HFFc6 (cell line): Measurements from ENCODE around the gene CRB2. TPM values are rescaled to one million over a fixed set of nuclear protein-coding genes. Genes with fewer than 3 reads are reported as not detected.

ENCODE experiments used
- DNase-seq: peaks from one replicate; pipeline ENCODE4 v3.0.0-alpha.2; 2018
- H3K27ac Mint-ChIP-seq: 2 replicates; pipeline ENCODE4 v1.8.0; 2020; ENCODE audit warnings: mild to moderate bottlenecking, mixed read lengths
- H3K27me3 Mint-ChIP-seq: 2 replicates; pipeline ENCODE4 v1.8.0; 2021; ENCODE audit warnings: mild to moderate bottlenecking, moderate library complexity, mixed read lengths; ENCODE audit not compliant: insufficient read depth
- H3K36me3 Mint-ChIP-seq: 2 replicates; pipeline ENCODE4 v1.8.0; 2021; ENCODE audit warnings: low read depth, mixed read lengths
- H3K4me1 Mint-ChIP-seq: 2 replicates; pipeline ENCODE4 v1.8.0; 2020; ENCODE audit warnings: low read depth, mixed read lengths
- H3K4me3 Mint-ChIP-seq: 2 replicates; pipeline ENCODE4 v1.8.0; 2020; ENCODE audit warnings: mild to moderate bottlenecking, moderate library complexity, mixed read lengths
- H3K9me3 Mint-ChIP-seq: 2 replicates; pipeline ENCODE4 v1.8.0; 2020; ENCODE audit warnings: mild to moderate bottlenecking, mixed read lengths
- CTCF ChIP-seq: fragments of 200-600 bp; sonication (generic); IDR thresholded peaks from 2 replicates; pipeline ENCODE4 v1.5.0; 2021; ENCODE audit warnings: antibody characterized with exemption, mild to moderate bottlenecking
- total RNA-seq, 6 experiments: library from RNA; stranded (reverse); fragmentation: NEBNext Ultra II Directional; extraction: Animal tissue kit (Norgen Biotek cat#: 25700); gene quantifications; 2 replicates in 1 of 6; 3 replicates in 5 of 6; pipeline ENCODE4 v1.2.3, GENCODE V29; 2021

The CRB2 gene
- total RNA-seq, 6 experiments from 2014 or later: not detected

- Mint-ChIP-seq H3K4me3 (no peak overlapping the region; the same call in 1 of the 2 replicates), H3K9me3 (no peaks in the 10 kb centered on the region), H3K36me3 (no peaks in the 10 kb centered on the region), H3K4me1 (peaks cover 6% of the 10 kb centered on the region), H3K27me3 (peaks cover 11% of the 10 kb centered on the region), H3K27ac (no peak overlapping the region)
- TF ChIP-seq CTCF: no peak
- no peak for DNase-seq
Observed at GRCh38 chr9:123364241-123364824, 8.3 kb downstream of the CRB2 start.

DNA sequence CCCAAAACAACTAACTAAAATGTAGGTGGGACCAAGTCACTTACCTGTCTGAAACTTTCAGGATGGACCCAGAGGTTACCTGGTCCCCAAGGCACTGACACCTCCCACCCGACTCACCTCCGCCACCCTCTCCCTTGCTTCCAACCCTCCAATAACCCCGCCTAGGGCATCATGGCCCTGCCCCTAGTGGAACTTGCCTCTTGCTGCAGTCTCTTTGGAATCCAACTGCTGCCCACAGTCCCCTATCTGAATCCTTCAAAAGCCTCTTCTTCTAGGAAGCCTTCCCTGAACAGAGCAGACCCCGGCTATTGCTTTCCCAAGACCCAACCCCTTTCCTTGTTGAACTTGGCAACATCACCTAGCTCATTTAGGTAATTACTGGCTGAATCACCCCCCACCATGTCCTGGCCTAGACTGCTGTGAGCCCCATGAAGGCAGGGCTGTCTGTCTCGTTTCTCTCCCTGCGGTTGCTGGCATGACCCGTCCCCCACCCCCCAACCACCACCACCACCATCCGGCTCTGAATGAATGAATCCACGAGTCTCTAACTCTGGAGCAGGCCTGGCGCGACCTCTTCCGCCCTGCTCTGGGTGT, 9.4 kb downstream of the CRB2 start:
- peaks cover 13% of the 10 kb centered on the region for H3K27me3 Mint-ChIP-seq
- H3K36me3 Mint-ChIP-seq: no peaks in the 10 kb centered on the region
- no peak for DNase-seq
- H3K4me1 Mint-ChIP-seq: peaks cover 6% of the 10 kb centered on the region
- no peak overlapping the region for H3K27ac Mint-ChIP-seq
- H3K4me3 Mint-ChIP-seq: no peak overlapping the region
- peak; percentile 56 for TF ChIP-seq CTCF
- H3K9me3 Mint-ChIP-seq: no peaks in the 10 kb centered on the region

DNA sequence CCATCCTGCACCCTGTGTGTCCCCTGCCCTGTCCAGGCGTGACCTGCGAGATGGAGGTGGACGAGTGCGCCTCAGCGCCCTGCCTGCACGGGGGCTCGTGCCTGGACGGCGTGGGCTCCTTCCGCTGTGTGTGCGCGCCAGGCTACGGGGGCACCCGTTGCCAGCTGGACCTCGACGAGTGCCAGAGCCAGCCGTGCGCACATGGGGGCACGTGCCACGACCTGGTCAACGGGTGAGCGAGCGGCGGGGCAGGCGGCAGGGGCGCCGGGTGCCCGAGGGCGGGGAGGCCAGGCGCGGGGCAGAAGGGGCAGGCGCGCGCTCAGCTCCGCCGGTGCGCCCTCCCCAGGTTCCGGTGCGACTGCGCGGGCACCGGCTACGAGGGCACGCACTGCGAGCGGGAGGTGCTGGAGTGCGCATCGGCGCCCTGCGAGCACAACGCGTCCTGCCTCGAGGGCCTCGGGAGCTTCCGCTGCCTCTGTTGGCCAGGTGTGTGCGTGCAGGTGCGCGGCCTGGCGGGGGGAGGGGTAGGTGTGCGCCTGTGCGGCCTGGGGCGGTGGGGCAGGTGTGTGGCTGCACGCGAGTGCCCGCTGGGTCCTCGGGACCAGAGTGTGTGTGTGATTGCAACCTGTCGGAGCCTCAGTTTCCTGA, 10.0 kb downstream of the CRB2 start:
- no peaks in the 10 kb centered on the region for H3K9me3 Mint-ChIP-seq

GRCh38 chr9:123368023-123368422, 12.0 kb downstream of the CRB2 start:
- Mint-ChIP-seq H3K4me3 (no peak overlapping the region), H3K9me3 (no peaks in the 10 kb centered on the region), H3K27me3 (peaks cover 17% of the 10 kb centered on the region), H3K36me3 (no peaks in the 10 kb centered on the region), H3K27ac (no peak overlapping the region), H3K4me1 (peaks cover 6% of the 10 kb centered on the region)
- DNase-seq: no peak
- TF ChIP-seq CTCF: no peak

More for the DNA sequence above, 10.0 kb downstream of the CRB2 start:
- no peak overlapping the region for H3K4me3 Mint-ChIP-seq
- TF ChIP-seq CTCF: no peak
- DNase-seq: no peak
- no peak overlapping the region for H3K27ac Mint-ChIP-seq
- H3K27me3 Mint-ChIP-seq: peaks cover 13% of the 10 kb centered on the region
- H3K36me3 Mint-ChIP-seq: no peaks in the 10 kb centered on the region
- H3K4me1 Mint-ChIP-seq: peaks cover 6% of the 10 kb centered on the region

DNA sequence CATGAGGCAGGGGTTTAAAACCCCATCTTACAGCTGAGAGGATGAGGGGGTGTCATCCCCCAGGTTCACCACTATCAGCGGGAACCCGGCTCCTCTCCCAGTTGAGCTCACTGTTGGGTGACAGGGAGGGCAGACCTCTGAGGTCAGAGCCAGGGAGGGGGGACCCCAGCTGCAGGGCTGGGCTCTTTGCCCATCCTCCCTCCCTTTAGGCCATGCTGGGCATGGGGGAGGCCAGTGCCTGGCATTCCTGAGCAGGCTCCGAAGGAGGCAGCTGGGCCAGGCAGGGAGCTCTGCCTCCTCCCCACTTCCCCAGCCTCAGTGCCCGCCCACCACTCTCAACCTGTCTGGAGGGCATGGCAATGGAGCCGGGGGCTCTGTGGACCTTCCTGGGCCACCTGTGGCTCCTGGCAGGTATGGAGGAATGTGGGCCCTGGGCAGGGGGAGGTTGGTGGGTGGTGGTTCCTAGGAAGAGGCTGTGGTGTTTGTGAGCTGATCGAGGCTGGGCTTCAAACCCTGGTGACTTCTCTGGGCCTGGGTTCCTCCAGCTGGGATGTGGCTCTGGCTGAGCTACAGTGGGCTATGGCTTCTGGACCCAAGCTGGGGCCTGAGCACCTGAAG, 12.6 kb downstream of the CRB2 start:
- Mint-ChIP-seq H3K4me3 (no peak overlapping the region), H3K4me1 (peaks cover 6% of the 10 kb centered on the region), H3K36me3 (no peaks in the 10 kb centered on the region), H3K9me3 (no peaks in the 10 kb centered on the region), H3K27me3 (peaks cover 17% of the 10 kb centered on the region), H3K27ac (no peak overlapping the region)
- DNase-seq: no peak
- TF ChIP-seq CTCF: no peak
